OCI-LY7 (cell line): ENCODE results near the gene KIF3A. TPM values are rescaled to one million over a fixed set of nuclear protein-coding genes. Genes with fewer than 3 reads are reported as not detected.

Source experiments
- BruUV-seq: library from RNA; stranded (reverse); fragments of 400-500 nt; replicated peaks from 2 replicates; lab custom pipeline; 2021; lab: Mats Ljungman, UMichigan
- CTCF ChIA-PET: fragments of 300-600 bp; sonication (Branson Sonifier 250); formaldehyde crosslinking; loops from one replicate; lab custom pipeline; 2022; ENCODE audit warnings: antibody characterized with exemption; ENCODE audit not compliant: unreplicated experiment; lab: Charles Lee
- POLR2A ChIA-PET: fragments of 300-600 bp; sonication (Branson Sonifier 250); formaldehyde crosslinking; loops from one replicate; lab custom pipeline; 2022; ENCODE audit warnings: antibody characterized with exemption; lab: Charles Lee
- DNase-seq: peaks from one replicate; pipeline ENCODE4 v3.0.0-alpha.2; 2015; ENCODE audit warnings: low spot score
- H2AFZ ChIP-seq: fragments of 200-600 bp; sonication (generic), shearing (Covaris generic); 2 replicates; pipeline ENCODE4 v1.6.1; 2014; ENCODE audit warnings: mild to moderate bottlenecking, antibody characterized with exemption, low read length, moderate library complexity
- H3K27ac ChIP-seq: fragments of 200-600 bp; sonication (generic); 2 replicates; pipeline ENCODE4 v1.5.1; 2014; ENCODE audit warnings: mixed run types, low read depth, mild to moderate bottlenecking, moderate library complexity, low read length, inconsistent platforms; ENCODE audit not compliant: poor library complexity, severe bottlenecking
- H3K36me3 ChIP-seq: fragments of 200-600 bp; sonication (generic); 2 replicates; pipeline ENCODE4 v1.6.1; 2014; ENCODE audit warnings: mild to moderate bottlenecking, antibody characterized with exemption, low read length, moderate library complexity, mixed read lengths; ENCODE audit not compliant: insufficient read depth
- H3K4me1 ChIP-seq: fragments of 200-600 bp; sonication (generic); 2 replicates; pipeline ENCODE4 v1.5.1; 2014; ENCODE audit warnings: mild to moderate bottlenecking, low read length; ENCODE audit not compliant: insufficient read depth, poor library complexity, severe bottlenecking
- H3K4me2 ChIP-seq: fragments of 200-600 bp; sonication (generic); 2 replicates; pipeline ENCODE4 v1.6.1; 2014; ENCODE audit warnings: mild to moderate bottlenecking, low read length
- H3K4me3 ChIP-seq: fragments of 200-600 bp; sonication (generic); 2 replicates; pipeline ENCODE4 v1.5.1; 2014; ENCODE audit warnings: mild to moderate bottlenecking, low read depth, low read length; ENCODE audit not compliant: poor library complexity, severe bottlenecking
- H3K79me2 ChIP-seq: fragments of 200-600 bp; sonication (generic); 2 replicates; pipeline ENCODE4 v1.6.1; 2016; ENCODE audit warnings: low read depth, mild to moderate bottlenecking, low read length, moderate library complexity, mixed read lengths; ENCODE audit not compliant: insufficient read depth
- H3K9me2 ChIP-seq: fragments of 200-600 bp; sonication (generic); 2 replicates; pipeline ENCODE4 v1.6.1; 2016; ENCODE audit warnings: mild to moderate bottlenecking, low read length, mixed read lengths; ENCODE audit not compliant: insufficient read depth
- H3K9me3 ChIP-seq: fragments of 200-600 bp; sonication (generic); 2 replicates; pipeline ENCODE4 v1.6.1; 2014; ENCODE audit warnings: mild to moderate bottlenecking, mixed run types, low read length, mixed read lengths
- H4K20me1 ChIP-seq: fragments of 200-600 bp; sonication (generic); 2 replicates; pipeline ENCODE4 v1.6.1; 2014; ENCODE audit warnings: mild to moderate bottlenecking, antibody characterized with exemption, low read length, moderate library complexity, mixed read lengths; ENCODE audit not compliant: insufficient read depth
- CTCF ChIP-seq: fragments of 200-600 bp; sonication (generic); conservative IDR thresholded peaks from 2 replicates; pipeline ENCODE4 v1.5.1; 2014; ENCODE audit warnings: mild to moderate bottlenecking, antibody characterized with exemption, low read length, moderate library complexity, mixed read lengths
- EZH2phosphoT487 ChIP-seq: fragments of 200-600 bp; sonication (generic); IDR thresholded peaks from 2 replicates; pipeline ENCODE4 v1.6.1; 2018; ENCODE audit warnings: low read depth, borderline replicate concordance, mild to moderate bottlenecking, mixed run types, antibody characterized with exemption, low read length, moderate library complexity, mixed read lengths
- intact Hi-C: fragments of 100-400 bp; cut with micrococcal nuclease; formaldehyde crosslinking; loops from one replicate; pipeline ENCODE4 v1.10.0; 2022; ENCODE audit not compliant: unreplicated experiment
- total RNA-seq, 2 experiments: library from RNA; depleted of rRNA in 1 of 2; stranded (reverse); fragments of >200 nt in 1 of 2; shearing (Covaris generic) in 1 of 2; gene quantifications; 2 replicates each; pipeline ENCODE4 v1.2.3, GENCODE V29; 2014 to 2022

KIF3A gene
- total RNA-seq, 2 experiments from 2014 or later = 6.7 to 14.2 TPM

GRCh38 chr5:132776938-132777208 is 39.5 kb upstream of the KIF3A start:
- Histone ChIP-seq H4K20me1 (no peaks in the 10 kb centered on the region), H3K9me3 (no peaks in the 10 kb centered on the region), H3K27ac (no peak overlapping the region), H3K4me2 (peak overlapping the region; percentile 68), H3K36me3 (no peaks in the 10 kb centered on the region), H3K9me2 (no peaks in the 10 kb centered on the region), H3K79me2 (no peaks in the 10 kb centered on the region), H2AFZ (0 out of 2 replicates have a peak overlapping the region, but pooled peaks have one; percentile 38), H3K4me1 (peaks cover 7% of the 10 kb centered on the region), H3K4me3 (peak overlapping the region; percentile 70)
- TF ChIP-seq EZH2phosphoT487 = no peak
- no peak for TF ChIP-seq CTCF
- ChIA-PET POLR2A (no interaction called here), CTCF (no interaction called here)
- intact Hi-C loops = loop anchor here (1.0 kb wide), 1 partner anchor 18 kb away; no protein-coding TSS in a partner anchor
- no TSS peak for BruUV-seq
- no peak for DNase-seq

GRCh38 chr5:132776131-132776937 is 39.0 kb upstream of the KIF3A start:
- no peaks in the 10 kb centered on the region for H3K36me3 ChIP-seq
- TF ChIP-seq EZH2phosphoT487 = no peak
- no peak for TF ChIP-seq CTCF
- intact Hi-C loops = loop anchor here (1.0 kb wide), 1 partner anchor 19 kb away; no protein-coding TSS in a partner anchor
- peak overlapping the region; percentile 70 for H3K4me3 ChIP-seq
- ChIA-PET POLR2A (no interaction called here), CTCF (no interaction called here)
- H3K79me2 ChIP-seq = no peaks in the 10 kb centered on the region
- peaks cover 7% of the 10 kb centered on the region for H3K4me1 ChIP-seq
- peak overlapping the region; percentile 68 for H3K4me2 ChIP-seq
- H2AFZ ChIP-seq = 0 out of 2 replicates have a peak overlapping the region, but pooled peaks have one; percentile 38
- H3K9me2 ChIP-seq = no peaks in the 10 kb centered on the region
- no peak for DNase-seq
- H4K20me1 ChIP-seq = no peaks in the 10 kb centered on the region
- H3K27ac ChIP-seq = no peak overlapping the region
- H3K9me3 ChIP-seq = no peaks in the 10 kb centered on the region
- no TSS peak for BruUV-seq

GRCh38 chr5:132775476-132775961 is 38.2 kb upstream of the KIF3A start:
- Histone ChIP-seq H3K27ac (no peak overlapping the region), H3K79me2 (no peaks in the 10 kb centered on the region), H3K4me3 (no peak overlapping the region), H3K36me3 (no peaks in the 10 kb centered on the region), H4K20me1 (no peaks in the 10 kb centered on the region), H3K9me3 (no peaks in the 10 kb centered on the region), H3K9me2 (no peaks in the 10 kb centered on the region), H3K4me1 (peaks cover 7% of the 10 kb centered on the region), H3K4me2 (no peak overlapping the region), H2AFZ (no peak overlapping the region)
- CTCF ChIA-PET = no interaction called here
- POLR2A ChIA-PET = no interaction called here
- intact Hi-C loops = no loop called here
- TF ChIP-seq CTCF (no peak), EZH2phosphoT487 (no peak)
- no peak for DNase-seq
- no TSS peak for BruUV-seq
